Lower leg skin (tissue), 4 donors: ENCODE results near the gene CDK5. TPM values are rescaled to one million over a fixed set of nuclear protein-coding genes. Genes with fewer than 3 reads are reported as not detected.
"Not testable (repeated sequence)": the region's sequence is repeated elsewhere in the genome, so short reads cannot be mapped to it uniquely, and the experiment has no call there.

Experiments
- DNase-seq, 2 donors: peaks; one replicate each; pipeline ENCODE4 v3.0.0-alpha.2; 2019; ENCODE audit warnings: low spot score in 2 of 2
- H3K4me3 ChIP-seq: fragments of 200-600 bp; sonication (generic); 2 replicates; pipeline ENCODE4 v1.5.1; 2017; ENCODE audit warnings: mild to moderate bottlenecking, low read depth; ENCODE audit not compliant: poor library complexity, severe bottlenecking
- CTCF ChIP-seq, 3 donors: fragments of 450-650 bp; IDR thresholded peaks; one replicate each; pipeline ENCODE4 v1.5.1; 2016; ENCODE audit warnings: antibody characterized with exemption in 3 of 3, mild to moderate bottlenecking in 3 of 3, moderate library complexity in 2 of 3
- POLR2A ChIP-seq, 2 donors: fragments of 450-650 bp; IDR thresholded peaks; one replicate each; pipeline ENCODE4 v1.6.1; 2016 to 2017; ENCODE audit warnings: antibody characterized with exemption in 2 of 2, mild to moderate bottlenecking in 1 of 2, moderate library complexity in 1 of 2
- whole genome bisulfite sequencing, 2 donors: methylation state at CpG; one replicate each; pipeline ENCODE4 v1.1.5; 2018; 5-methylcytosine and 5-hydroxymethylcytosine counted together
- intact Hi-C: fragments of 100-400 bp; cut with DNase I; formaldehyde crosslinking; loops from one replicate; pipeline ENCODE4 v1.15.0; 2023; ENCODE audit warnings: low total_unique reads
- total RNA-seq, 4 donors: library from RNA; depleted of rRNA; stranded (reverse); fragments of >200 nt; gene quantifications; one replicate each; pipeline ENCODE4 v1.1.0, GENCODE V29; 2016

The CDK5 gene
- total RNA-seq, 4 donors from 2014 or later: 3.9 to 13.7 (median 7.2) TPM

DNA sequence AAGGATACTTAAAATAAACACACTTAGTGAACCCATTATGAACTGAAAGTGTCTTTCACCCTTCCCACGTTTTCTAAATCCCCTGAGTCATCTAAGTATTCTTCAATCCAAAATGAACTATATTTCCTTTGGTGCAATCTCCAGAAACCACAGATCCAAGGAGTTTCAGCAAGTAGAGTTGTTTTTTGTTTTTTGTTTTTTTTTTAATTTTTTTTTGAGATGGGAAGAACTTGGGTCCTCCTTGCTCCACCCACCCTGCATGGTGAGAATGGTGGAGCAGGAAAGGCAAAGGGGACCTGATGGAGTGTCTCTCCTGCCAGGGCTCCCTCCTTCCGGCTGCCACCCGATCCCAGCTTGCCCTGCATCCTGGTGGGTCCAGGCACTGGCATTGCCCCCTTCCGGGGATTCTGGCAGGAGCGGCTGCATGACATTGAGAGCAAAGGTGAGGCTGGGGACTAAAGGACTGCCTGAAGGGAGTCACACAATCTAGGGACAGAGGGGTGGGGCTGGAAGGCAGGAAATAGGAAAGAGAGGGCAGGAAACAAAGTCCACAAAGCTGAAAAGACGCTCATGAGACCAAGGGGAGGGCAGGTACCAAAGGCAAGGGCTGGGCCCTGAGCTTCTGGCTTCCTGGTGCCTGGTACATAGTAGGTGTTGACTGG, 45.5 kb downstream of the CDK5 start:
- DNase-seq: no peak
- H3K4me3 ChIP-seq: no peak overlapping the region
- 73 to 79% methylated on average over 6 of the region's 6 CpGs for WGBS, 2 donors
- intact Hi-C loops: no loop called here
- no peak for TF ChIP-seq CTCF (IDR thresholded peaks at IDR 0.05)
- no peak for TF ChIP-seq POLR2A (IDR thresholded peaks at IDR 0.05)

- intact Hi-C loops: not testable (repeated sequence)
Measured at GRCh38 chr7:151011616-151012015, 46.1 kb downstream of the CDK5 start.

DNA sequence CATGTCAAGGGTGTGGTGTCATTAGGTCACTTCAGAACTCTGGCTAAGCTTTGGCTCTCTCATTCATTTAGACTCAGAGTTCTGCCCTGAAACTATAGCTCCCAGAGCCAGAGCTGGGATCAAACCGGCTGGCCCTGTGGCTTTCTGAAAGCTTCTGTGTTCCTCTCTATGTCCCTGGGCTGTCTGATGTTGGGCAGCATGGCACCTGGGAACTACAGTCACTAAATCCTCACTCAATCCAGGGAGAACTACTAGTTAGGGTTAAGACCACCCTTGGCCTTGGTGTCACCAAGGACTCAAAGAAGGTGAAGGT, 46.6 kb downstream of the CDK5 start:
- H3K4me3 ChIP-seq: no peak overlapping the region
- whole genome bisulfite sequencing, 2 donors: 38 to 67% methylated on average over 1 of the region's 1 CpG
- intact Hi-C loops: no loop called here
- TF ChIP-seq POLR2A (IDR thresholded peaks at IDR 0.05): no peak
- TF ChIP-seq CTCF (IDR thresholded peaks at IDR 0.05): no peak
- DNase-seq: no peak

More at GRCh38 chr7:151011616-151012015, 46.1 kb downstream of the CDK5 start:
- not testable (repeated sequence) for H3K4me3 ChIP-seq, DNase-seq
- WGBS, 2 donors: 86 to 89% methylated on average over 12 of the region's 12 CpGs

DNA sequence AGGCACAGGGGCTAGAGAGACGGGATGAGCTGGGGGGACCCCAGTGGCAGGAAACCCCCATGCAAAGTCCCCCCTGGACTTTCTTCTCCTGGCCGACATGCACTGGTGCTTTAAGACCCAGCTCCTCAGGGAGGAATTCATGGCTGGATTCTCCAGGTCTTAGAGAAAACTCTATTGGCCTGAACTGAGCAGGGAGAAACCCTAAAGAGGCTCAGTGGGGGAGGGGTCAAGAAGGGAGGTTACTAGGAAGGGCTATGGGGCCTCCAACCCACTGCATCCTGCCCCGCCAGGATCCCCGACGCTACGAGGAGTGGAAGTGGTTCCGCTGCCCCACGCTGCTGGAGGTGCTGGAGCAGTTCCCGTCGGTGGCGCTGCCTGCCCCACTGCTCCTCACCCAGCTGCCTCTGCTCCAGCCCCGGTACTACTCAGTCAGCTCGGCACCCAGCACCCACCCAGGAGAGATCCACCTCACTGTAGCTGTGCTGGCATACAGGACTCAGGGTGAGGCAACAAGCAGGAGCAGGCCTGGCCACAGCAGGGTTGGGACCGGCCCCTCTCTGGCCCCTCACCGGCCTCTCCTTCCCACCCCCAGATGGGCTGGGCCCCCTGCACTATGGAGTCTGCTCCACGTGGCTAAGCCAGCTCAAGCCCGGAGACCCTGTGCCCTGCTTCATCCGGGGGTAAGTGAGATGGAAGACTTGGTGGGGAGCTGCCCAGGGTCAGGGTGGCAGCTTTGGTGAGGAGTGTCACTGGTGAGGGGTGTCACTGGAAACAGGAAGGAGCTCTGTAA, 47.2 kb downstream of the CDK5 start:
- intact Hi-C loops: no loop called here
- WGBS, 2 donors: 20 to 33% methylated on average over 13 to 18 of the region's 18 CpGs
- no peak overlapping the region for H3K4me3 ChIP-seq
- DNase-seq: no peak
- TF ChIP-seq CTCF (IDR thresholded peaks at IDR 0.05) (no peak), POLR2A (IDR thresholded peaks at IDR 0.05) (no peak)

DNA sequence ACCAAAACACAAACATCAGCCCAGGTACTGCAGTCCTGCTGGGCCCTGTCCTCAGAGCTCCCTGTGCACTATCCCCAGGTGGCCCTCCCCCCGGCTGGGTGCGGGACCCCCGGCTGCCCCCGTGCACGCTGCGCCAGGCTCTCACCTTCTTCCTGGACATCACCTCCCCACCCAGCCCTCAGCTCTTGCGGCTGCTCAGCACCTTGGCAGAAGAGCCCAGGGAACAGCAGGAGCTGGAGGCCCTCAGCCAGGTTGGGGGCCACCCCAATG, 47.7 kb downstream of the CDK5 start:
- TF ChIP-seq POLR2A (IDR thresholded peaks at IDR 0.05) (no peak), CTCF (IDR thresholded peaks at IDR 0.05) (no peak)
- intact Hi-C loops: no loop called here
- 16 to 80% methylated on average over 1 to 7 of the region's 7 CpGs for WGBS, 2 donors
- no peak overlapping the region for H3K4me3 ChIP-seq
- no peak for DNase-seq

DNA sequence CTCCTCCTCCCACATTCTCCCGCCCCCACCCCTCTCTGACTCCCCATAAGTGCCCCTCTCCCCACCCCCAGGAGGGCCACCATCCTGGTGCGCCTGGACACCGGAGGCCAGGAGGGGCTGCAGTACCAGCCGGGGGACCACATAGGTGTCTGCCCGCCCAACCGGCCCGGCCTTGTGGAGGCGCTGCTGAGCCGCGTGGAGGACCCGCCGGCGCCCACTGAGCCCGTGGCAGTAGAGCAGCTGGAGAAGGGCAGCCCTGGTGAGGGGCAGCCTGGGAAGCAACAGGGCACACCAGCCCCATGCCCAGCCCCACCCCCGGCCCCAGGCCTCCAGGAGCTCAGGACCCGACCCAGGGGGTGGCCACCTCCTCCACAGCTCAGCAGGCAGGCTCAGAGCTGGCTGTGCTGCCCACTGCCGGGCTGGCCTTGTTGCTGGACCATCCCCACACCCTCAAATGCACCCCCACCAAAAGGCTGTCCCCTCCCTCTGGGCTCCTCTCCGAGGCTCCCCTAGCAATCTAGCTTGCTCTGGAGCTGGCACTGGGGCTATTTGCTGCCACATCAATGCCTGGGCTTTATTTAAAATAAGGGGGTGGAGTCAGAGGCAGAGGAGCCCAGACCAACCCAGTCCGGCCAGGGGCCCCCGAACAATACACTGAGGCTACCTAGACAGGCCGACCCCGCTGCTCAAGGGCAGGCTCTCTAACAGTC, 48.2 kb downstream of the CDK5 start:
- no peak for DNase-seq
- no peak for TF ChIP-seq POLR2A (IDR thresholded peaks at IDR 0.05)
- TF ChIP-seq CTCF (IDR thresholded peaks at IDR 0.05): no peak
- WGBS, 2 donors: 56 to 60% methylated on average over 9 to 13 of the region's 22 CpGs
- intact Hi-C loops: no loop called here
- H3K4me3 ChIP-seq: no peak overlapping the region
